Activated effector memory CD4-positive, alpha-beta T cell treated with anti-CD3 and anti-CD28 coated beads, Interleukin-2, amount 50 U/mL, for 16 hours (primary cell): ENCODE data around the gene MYNN.
A peak's percentile ranks its signal among the peaks of the same experiment; 100 is the strongest.
"Not testable (repeated sequence)": the region's sequence is repeated elsewhere in the genome, so short reads cannot be mapped to it uniquely, and the experiment has no call there.

Source experiments
- DNase-seq: peaks from one replicate; pipeline ENCODE4 v3.0.0-alpha.2; 2020

MYNN gene

DNA sequence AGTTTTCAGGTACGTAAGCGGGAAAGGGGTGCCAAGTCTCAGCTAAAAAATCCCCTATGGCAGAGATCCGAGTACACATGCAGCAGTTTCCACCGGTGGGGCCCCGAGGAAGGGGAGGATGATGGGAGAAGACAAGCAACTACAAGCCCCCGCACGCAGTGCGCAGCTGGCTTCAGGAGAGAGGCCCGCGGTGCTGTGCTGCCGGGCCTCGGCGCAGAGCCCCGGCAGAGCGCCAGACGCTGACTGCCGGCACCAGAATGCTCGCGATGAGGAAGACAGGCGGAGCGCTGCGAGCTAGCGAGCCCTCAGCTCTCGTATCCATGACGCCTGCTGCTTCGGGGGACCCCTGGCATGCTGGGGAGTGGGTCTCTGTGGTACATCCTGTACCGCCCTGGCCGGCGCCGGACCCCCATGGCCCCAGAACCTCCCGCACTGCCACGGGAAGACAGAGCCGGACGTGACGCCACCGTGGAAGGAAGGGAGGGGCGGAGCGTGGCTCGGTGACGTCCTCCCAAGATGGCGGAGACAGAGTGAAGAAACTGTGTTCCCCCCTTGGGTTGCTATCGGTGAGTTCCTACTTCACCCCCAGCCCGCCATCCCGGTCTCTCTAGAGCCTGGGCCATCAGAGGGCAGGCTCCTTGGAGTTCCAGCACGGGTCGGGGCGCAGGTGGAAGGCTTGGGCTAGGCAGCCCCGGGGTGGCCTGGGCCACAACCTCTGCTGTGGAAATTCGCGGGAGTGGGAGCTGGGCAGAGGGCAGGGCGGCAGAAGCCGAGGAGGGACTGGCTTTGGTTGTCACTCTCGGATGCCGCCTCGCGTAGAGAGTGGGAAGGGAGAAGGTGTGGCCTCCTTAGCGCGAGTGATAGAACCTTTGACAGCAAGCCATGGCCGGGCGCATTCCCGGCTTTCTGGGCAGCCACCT is at the start of gene MYNN:
Gene MYNN (plus strand): TSS at position 500 of the 920 bp plus-strand sequence. CDS start 900 bp downstream, outside the sequence.
- DNase-seq, result peak; percentile 97

DNA sequence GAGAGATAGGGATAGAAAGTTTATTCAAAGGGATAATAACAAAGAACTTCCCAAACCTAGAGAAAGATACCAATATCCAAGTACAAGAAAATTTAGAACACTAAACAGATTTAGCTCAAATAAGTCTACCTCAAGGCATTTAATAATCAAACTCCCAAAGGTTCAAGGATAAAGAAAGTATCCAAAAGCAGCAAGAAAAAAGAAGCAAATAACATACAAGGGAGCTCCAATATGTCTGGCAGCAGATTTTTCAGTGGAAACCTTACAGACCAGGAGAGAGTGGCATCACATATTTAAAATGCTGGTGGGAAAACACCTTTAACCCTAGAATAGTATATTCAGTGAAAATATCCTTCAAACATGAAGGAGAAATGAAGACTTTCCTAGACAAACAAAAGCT is 41.3 kb upstream of the MYNN start:
- DNase-seq, result not testable (repeated sequence)

DNA sequence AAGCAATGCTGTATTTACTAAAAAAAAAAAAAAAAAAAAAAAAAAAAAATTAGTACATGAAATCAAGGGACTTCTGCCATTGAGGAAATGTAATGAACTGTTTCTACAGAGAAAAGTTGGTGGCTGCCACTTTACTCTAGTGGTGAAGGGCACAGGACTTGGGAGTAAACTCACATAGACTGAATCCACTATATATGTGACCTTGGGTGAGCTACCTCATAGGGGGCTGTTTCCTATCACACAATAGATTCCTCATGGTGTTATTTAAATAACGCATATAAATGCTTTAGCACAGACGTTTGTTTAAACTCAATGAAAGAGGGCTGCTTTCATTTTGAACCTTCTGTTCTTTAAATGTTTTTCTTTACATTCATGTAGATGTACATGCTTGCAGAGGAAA is 34.1 kb upstream of the MYNN start:
- DNase-seq, result no peak

DNA sequence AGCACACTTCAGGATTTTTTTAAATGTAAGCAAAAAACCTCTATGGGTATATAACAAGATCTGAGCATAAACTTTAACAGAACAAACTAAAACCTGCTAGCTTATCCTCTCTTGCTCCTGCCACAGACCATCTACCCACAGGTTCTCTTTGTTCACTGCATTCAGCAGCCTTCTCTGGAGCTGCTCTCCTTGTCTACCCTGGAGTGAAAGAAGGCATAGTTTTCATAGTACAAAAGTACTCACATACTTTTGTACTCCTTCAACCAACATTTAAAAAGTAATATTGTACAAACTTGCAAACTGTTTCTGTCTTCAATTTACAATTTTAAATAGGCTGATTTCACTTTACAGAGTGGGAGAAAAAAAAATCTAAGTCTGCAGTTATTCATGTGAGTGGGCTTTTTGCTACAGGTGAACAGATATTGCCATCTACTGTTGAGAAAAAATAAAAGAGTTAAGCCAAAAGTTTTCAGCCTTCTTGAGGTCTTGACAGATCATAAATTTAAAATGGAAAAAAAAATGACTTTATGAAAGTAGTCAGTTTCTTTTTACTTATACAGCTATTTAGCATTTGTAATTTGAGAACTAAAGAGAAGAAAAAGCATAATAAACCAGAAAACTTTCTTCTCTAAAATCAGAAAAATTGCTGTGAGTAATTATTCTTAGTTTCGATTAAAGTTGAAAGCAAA is 28.7 kb upstream of the MYNN start:
- no peak for DNase-seq

DNA sequence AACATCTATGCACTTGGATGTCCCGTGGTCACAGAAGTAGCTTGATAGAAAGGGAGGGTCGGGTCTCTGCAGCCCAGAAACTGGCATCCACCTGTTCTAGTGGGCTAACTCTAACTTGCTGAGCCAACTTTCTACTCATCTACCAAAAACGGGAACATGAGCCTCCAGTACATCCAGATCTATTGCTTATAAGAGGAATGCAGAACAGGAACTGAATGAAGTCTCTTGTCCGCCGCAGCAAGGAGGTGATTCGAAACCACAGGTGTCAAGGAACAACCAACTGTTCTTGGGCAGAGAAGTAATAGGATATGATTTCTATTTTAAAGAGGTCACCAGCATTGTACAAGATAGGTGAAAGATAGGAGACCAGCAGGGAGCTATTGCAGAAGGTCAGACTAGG is 26.3 kb upstream of the MYNN start:
- DNase-seq, result no peak

DNA sequence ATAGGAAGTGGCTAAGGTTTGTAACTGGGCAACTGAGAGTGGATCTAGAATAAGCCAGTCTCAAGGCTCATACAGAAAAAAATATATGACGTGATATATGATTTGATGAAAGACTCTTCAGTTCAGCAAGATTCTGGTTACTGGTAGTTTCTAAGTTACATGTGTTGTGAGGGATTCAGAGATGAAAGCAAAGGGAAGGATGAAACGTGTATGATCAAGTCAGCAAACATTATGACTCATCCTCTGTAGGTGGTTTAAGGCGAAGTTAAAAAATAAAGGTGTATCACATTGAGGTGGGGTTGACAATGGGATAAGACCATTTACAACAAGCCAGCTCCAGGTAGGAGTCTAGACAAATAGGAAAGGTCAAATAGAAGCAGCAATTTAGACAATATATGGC is 24.5 kb upstream of the MYNN start:
- DNase-seq, result no peak

DNA sequence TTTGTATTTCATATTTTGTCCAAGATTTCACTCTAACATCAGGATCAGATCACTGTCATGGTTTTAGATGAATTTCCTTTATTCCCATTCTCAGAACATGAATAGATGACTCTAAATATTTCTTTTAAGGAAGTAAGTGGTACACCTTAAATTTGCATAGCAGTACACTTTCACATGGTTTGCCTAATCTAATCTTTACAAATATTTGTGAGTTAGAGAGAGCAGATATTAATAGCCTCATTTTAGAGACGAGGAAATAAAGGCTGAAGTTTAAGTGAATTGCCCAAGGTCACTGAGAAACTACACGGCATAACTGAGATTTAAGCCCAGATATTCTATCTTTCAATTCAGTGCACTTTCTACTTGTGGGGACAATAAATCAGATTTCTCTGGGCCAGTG is 22.5 kb upstream of the MYNN start:
- DNase-seq, result no peak

DNA sequence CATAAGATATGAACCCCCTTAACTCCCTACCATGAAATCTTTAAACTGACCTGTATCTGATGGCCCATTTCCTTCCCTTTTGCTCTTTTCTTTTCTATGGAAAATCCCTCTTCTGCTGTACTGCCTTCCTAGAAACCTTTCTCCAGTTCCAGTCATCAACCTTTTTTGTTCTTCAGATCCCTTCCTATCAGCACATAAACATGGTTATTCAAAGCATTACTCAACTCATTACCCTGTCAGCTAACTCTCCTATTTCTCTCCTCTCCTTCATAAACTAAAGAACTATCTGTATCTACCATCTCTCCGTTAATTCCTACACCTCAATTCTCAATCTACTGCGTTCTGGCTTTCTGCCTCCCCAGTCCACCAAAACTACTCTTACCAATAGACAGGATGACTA is 21.3 kb upstream of the MYNN start:
- no peak for DNase-seq

DNA sequence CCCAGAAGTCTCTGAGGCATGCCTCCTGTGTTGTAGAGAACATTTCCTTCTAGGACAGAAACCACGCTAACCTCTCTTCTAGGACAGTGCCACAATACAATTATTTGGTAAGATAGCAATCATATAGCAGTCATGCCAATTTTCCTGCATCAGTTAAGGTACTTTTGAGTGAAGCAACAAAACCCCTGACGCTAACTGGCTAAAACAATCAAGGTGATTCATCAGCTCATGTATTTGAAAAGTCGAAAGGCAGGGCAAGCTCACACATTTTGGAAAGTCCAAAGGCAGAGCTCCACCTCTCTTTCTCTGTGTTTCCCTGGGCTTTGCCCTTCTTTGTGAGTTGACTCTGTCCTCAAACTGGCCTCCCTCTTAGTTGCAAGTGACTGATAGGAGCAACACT is 18.5 kb upstream of the MYNN start:
- no peak for DNase-seq

DNA sequence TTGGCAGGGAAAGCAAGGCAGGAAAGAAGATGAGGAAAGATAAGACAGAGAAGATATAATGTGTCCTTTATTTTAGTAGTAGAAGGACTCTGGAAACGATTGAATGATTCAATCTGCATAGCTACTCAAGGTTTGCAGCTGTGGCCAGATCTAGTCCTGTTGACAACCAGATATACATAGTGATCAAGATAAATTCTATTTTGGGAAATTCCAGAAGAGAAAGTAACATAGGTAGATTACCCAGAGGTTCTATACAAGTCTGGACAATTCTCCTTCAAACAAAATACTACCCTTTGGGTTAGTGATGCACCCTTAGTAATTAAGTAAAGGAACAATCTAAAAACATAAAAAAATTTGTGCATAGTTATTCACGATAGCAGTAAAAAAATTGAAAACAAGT is 17.7 kb upstream of the MYNN start:
- DNase-seq, result no peak

DNA sequence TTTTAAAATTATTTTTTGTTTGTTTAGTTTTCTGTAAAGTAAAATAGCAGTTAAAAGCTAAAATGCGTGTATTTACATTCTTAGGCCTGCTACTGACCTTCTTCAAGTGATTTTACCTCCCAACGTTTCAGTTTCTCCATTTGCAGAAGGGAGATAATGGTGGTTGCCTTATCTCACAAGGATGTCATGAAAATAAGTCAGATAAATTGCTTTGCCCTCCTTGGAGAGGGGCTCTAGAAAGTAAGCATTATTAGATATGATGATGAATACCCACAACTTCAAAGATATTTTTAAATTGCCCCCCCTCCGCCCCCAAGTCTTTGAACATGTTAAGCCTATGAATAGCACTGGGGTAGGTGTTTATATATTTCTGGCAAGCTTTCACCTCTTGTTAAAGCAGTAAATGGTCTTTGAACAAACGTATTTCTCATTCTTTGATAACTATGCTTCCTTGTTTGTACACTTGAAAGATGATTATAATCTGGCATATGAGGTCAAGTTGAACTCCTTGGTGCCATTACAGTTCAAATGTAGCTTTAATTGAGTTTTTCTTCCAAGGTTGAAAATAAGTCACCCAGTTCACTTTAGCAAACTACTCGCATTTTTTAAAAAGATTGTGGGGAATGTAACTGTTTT is 14.7 kb upstream of the MYNN start:
- DNase-seq, result no peak

DNA sequence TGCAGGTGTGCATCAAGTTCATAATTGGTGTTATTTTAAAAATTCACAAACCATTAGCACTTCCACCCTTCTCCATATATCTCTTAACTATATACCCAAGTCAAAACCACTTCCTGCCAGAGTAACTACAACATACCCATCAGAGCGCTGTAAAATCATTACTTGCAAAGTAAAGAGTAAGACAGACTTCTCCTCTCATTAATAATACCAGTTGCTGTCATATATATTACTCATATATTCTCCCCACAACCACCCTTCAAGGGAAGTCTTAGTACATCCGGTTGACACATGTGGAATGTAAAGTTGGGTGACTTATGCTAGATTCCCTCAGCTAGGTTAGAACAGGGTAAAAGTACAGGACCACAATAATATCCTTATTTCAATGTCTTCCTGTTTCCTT is 13.9 kb upstream of the MYNN start:
- DNase-seq, result no peak

DNA sequence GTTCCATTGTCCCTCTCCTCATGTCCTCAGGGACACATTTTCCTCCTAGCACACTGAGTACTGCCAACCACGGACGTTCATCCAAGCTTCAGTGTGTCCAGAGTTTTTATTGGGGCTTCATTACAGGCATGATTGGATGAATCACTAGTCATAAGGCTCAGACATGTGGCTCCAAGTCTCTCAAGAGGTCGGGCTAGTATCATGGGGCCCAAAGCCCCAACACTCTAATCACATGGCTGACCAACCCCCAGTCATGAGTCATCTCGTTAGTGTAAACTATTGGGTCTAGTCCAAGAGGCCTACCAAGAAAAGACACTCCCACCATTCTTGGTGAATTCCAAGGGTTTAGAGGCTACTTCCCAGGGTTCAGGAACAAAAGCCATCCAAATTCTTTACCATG is 12.7 kb upstream of the MYNN start:
- DNase-seq, result no peak

DNA sequence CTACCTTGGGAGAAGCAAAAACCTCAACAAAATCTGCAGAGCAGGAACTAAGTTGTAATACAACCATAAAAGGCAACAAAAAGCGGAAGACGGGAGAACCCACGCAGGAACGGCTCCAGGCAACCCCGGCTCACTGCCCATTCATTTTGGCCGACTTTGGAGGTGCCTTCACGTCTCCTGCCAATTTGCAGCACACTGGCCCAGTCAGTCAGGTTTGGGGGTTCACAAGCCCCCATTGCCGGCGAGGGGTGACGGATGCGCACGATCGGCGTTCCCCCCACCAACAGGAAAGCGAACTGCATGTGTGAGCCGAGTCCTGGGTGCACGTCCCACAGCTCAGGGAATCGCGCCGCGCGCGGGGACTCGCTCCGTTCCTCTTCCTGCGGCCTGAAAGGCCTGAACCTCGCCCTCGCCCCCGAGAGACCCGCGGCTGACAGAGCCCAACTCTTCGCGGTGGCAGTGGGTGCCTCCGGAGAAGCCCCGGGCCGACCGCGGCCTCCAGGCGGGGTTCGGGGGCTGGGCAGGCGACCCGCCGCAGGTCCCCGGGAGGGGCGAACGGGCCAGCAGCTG is 8.8 kb upstream of the MYNN start:
- DNase-seq, result peak; percentile 84

DNA sequence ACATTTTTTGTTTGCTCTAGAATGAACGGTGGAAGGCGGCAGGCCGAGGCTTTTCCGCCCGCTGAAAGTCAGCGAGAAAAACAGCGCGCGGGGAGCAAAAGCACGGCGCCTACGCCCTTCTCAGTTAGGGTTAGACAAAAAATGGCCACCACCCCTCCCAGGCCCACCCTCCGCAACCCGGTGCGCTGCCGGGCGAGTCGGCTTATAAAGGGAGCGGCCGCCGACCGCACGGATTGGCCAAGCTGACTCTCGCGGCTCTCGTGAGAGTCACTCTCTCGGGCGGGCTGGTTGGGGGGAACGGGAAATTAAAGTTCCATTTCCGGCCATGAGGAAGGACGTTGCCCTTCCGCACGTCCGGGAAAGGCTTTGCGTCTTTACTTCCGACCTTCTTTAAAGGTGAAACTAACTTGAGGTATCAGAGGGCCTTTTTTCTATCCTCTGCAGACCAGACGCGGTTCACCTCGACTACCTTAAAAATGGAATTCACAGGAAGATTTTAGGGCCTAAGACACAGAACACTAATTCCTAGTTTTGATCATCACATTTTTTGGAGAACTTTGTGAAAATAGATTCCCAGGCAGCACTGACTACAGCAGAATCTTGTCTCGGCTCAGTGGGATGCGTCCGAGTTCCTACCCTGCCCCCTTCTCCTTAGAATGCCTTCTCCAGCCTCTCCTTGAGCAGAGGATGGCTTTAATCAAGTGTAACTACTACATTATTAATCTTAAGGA is 8.1 kb upstream of the MYNN start, which contains the start of gene TERC:
Gene TERC (minus strand): TSS at position 179 of the 731 bp plus-strand sequence.
- DNase-seq, result peak; percentile 96

DNA sequence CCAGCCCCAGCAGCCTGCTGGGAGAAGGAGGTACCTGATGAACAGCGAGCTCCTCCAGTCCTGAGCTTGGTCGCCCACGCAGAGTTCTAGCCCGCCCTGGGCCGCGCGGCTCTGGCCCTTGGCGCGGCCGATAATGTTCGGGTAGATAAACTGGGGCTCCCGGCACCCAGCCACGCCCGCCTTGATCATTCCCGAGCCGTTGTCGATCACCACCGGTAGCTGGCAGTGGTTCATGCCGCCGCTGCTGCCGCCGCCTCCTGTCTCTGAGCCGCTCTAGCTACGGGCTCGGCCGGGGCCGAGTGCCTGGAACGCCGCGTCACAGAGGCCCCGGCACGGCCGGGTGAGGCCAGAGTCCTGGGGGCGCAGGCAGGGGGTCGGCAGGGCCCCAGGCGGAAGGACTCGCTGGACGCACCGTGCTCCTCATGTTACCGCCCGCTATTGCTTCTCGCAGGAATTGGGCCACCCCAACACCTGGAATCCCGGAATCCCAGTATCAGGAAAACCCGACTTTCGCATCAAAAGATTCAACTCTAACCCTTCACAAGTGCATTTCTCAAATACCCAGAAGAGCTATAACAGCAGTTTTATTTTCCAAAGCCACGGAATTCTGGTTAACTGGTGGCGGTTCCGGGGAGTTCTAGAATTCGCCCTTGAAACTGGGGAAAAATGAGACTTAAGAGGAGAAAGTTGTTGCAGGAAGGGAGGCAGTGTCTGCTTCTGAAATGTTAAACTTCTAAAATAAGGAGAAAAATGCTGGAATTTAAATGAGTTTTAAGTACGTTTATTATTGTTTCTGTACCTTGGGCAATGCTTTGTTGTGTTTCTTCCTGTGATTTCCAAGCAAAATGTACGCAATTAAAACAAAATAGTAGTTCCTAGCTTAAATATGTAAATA is 3.7 kb upstream of the MYNN start, which contains the start of gene ACTRT3:
Gene ACTRT3 (minus strand): TSS at position 275 of the 895 bp plus-strand sequence. CDS start 41 bp downstream, at position 234.
- peak; percentile 87 for DNase-seq

DNA sequence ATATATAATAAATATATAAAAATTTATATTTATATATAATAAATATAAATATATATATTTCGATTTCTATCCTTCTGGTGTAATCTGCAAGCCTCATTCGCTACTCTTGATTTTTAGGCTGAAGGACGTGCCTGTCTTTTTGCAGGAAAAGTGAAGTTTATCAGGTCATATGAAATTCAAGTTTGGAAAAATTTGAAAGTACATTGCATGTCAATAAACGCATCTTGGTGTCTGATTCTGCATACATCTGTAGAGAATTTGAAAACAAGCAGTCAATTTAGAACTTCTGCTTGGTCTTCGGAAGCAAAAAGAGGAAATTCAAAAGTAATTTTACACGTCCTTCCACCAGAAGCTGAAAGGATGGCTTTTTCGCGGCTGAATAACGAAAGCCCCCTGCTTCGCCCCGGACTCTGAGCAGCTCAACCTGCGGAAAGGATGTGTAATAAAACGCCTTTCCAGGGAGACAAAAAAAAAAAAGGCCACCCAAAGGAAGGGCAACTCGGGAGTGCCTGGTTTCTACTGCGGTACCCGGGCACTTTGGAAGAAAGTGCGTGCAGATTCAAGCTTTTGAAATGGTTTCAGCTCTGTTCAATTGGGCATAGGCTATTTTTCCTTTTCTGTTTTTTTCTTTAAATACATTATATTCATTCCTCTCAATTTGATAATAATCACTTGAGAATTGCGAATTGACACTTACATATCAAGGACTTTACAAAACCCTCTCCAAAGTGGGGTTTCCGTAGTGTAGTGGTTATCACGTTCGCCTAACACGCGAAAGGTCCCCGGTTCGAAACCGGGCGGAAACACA is 1.5 kb upstream of the MYNN start:
- peak; percentile 82 for DNase-seq

DNA sequence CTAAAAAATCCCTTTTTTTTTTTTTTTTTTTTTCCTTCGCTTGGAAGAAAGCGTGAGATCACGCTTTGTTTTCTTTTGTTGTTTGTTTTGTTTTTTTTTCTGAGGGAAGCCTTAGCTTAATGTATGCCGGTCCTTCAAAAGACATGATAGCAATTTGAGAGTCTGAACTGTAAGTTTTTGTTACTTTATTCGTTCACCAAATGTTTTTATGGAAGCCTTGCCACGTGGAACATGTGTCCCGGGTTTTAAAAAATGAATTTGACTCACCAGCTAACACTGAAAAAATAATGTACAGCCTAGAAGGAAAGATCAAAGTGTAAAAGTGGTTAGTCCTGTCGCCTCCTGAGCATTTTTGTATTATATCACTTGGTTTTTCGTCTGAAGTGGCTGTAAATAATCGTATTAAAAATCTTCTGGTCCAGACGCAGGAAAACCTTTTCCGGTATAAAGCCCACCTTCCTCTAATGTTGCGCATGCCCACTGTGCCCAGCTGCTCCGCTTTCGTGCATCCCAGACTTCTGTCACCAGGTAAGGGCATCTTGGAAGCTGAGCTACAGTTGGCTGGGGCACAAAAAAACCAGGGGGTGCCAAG is 795 bp upstream of the MYNN start:
- DNase-seq, result no peak

DNA sequence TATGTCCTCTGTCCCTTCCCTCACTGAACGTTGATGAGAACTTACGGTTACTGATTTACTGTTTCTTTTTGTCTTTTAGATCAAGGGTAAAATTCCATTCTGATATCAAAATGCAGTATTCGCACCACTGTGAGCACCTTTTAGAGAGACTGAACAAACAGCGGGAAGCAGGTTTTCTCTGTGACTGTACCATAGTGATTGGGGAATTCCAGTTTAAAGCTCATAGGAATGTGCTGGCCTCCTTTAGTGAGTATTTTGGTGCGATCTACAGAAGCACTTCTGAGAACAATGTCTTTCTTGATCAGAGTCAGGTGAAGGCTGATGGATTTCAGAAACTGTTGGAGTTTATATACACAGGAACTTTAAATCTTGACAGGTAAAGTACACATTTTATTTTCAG is 990 bp downstream of the MYNN start:
- no peak for DNase-seq

DNA sequence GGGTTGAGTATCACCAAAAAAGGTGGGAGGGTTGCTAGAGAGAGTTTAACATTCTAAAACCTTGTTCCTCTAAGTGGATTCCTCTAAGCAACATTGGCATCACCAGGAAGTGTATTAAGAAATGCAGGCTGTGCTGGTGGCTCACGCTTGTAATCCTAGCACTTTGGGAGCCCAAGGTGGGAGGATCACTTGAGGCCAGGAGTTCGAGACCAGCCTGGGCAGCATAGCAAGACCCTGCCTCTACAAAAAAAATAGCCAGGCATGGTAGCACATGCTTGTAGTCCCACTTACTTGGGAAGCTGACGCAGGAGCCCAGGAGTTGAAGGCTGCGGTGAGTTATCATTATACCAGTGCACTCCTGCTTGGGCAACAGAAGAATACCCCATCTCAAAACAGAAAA is 4.6 kb downstream of the MYNN start:
- no peak for DNase-seq
